Mammary epithelial cell (primary cell): ENCODE data around the gene SOS2.

ENCODE experiments used
- EZH2 ChIP-seq: IDR thresholded peaks from 2 replicates; pipeline ENCODE4 v1.6.1; 2012; ENCODE audit warnings: low read length, inconsistent platforms, borderline replicate concordance
- TF ChIP-seq, protein P1 (sequence below), 2 donors: IDR thresholded peaks in 1 of 2; conservative IDR thresholded peaks in 1 of 2; 2 replicates each; pipeline ENCODE4 v1.5.1; 2011 to 2012; ENCODE audit warnings: inconsistent platforms in 2 of 2, low read length in 2 of 2, mild to moderate bottlenecking in 2 of 2, control low read depth in 1 of 2, low read depth in 1 of 2; ENCODE audit not compliant: insufficient read depth in 1 of 2; ENCODE audit errors: extremely low read depth in 1 of 2

DNA sequence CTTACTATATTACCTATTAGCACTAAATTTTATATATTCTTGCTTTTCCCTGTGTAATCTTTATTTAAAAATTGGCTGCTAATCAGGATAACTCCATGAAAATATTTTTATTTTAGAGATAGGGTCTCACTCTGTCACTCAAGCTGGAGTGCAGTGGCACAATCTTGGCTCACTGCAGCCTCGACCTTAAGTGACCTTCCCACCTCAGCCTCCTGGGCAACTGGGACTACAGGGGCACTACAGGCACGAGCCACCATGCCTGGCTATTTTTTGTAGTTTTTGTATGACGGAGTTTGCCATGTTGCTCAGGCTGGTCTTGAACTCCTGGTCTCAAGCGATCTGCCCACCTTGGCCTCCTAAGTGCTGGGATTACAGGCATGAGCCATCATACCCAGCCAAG is 82.6 kb downstream of the SOS2 start:
- TF ChIP-seq, protein P1, sequence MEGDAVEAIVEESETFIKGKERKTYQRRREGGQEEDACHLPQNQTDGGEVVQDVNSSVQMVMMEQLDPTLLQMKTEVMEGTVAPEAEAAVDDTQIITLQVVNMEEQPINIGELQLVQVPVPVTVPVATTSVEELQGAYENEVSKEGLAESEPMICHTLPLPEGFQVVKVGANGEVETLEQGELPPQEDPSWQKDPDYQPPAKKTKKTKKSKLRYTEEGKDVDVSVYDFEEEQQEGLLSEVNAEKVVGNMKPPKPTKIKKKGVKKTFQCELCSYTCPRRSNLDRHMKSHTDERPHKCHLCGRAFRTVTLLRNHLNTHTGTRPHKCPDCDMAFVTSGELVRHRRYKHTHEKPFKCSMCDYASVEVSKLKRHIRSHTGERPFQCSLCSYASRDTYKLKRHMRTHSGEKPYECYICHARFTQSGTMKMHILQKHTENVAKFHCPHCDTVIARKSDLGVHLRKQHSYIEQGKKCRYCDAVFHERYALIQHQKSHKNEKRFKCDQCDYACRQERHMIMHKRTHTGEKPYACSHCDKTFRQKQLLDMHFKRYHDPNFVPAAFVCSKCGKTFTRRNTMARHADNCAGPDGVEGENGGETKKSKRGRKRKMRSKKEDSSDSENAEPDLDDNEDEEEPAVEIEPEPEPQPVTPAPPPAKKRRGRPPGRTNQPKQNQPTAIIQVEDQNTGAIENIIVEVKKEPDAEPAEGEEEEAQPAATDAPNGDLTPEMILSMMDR (conservative IDR thresholded peaks at IDR 0.05 in 1 of 2, IDR thresholded peaks at IDR 0.05 in 1 of 2; ENCODE audit: extremely low read depth in 1 of 2, insufficient read depth in 1 of 2, low read depth in 1 of 2, low read length in 2 of 2) = no peak
- no peak for TF ChIP-seq EZH2
